ENCODE measurements around the gene ELF2.
"Not testable (repeated sequence)": the region's sequence is repeated elsewhere in the genome, so short reads cannot be mapped to it uniquely, and the experiment has no call there.

Gene ELF2

DNA sequence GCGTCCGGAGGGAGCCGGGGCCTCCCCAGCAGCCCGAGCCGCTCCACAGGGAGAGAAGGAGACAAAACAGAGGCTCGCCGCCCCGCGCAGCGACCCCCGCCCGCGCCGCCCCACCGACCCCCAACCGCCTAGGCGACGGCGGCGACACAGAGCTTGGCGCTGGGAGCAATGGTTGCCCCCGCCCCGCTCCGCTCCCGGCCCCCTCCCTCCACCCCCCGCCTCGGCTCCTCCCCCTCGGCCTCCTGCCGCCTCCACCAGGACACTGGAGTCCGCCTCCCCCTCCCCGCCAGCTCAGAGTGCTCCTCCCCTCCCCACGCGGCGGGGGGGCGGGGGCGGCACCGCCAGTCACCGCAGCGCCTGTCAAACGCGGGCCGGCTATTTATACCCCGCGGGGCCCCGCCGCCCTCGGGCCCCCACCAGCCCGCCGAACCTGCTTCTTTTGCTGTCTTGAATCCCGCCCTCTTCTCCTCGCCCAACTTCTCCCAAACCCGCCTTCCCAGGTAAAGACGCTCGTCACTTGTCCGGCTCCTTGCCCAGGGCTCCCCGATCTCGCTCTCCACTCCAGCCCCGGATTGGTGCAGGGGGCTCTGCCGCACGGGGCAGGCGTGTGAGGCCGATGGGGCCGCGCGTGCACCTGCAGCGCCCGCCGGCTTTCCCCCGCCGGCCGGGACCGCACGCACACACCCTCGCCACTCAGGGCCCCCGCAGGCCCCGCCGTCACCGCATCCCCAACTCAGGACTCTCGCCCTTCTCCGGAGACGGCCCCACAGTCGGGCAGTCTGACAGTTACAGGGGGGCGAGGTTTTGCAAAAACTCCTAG, at the start of gene ELF2:
Gene ELF2, minus strand, starts transcription at position 170 of the 820 bp plus-strand sequence. CDS start 39,517 bp downstream, outside the sequence.
- peak; percentile 83 for DNase-seq

DNA sequence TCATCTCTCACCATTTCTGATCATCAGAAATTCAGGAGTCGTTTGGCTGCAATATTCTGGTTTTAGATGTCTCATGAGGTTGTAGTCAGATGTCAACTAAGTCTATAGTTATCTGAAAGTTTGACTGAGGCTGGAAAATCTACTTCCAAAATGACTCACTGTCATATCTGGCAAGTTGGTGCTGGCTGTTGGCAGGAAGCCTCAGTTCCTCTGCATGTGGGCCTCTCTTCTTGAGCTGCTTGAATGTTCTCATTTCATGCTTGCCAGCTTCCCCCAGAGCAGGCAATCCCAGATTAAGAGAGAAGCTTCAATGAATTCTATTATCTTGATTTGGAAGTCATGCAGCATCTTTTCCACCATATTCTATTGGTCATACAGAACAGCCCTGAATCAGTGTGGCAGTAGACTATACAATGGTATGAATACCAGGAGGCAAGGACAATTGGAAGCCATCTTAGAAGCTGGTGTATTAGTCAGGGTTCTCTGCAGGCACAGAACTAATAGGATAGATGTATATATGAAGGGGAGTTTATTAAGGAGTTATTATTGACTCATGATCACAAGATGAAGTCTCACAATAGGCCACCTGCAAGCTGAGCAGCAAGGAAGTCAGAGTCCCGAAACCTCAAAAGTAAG, 46.8 kb upstream of the ELF2 start:
- DNase-seq = peak; percentile 74

DNA sequence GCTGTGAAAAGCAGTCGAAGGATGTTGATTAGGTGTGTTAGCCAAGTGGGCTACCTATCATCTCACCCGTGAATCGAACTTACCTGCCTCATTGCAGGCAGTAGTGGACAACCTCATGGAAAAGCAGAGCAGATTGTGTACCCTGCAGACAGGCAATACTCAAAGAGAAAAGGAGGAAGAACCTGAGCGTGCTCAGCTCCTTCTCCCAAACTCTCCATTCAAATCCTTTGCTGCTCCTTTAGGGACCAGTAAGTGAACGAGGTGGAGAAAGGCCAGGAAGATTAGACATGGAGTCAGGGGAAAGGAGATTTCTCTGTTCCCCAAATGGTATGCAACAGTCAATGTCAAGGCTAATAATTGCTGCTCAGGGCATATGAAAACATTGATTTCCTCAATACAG, 45.2 kb upstream of the ELF2 start:
- no peak for DNase-seq

DNA sequence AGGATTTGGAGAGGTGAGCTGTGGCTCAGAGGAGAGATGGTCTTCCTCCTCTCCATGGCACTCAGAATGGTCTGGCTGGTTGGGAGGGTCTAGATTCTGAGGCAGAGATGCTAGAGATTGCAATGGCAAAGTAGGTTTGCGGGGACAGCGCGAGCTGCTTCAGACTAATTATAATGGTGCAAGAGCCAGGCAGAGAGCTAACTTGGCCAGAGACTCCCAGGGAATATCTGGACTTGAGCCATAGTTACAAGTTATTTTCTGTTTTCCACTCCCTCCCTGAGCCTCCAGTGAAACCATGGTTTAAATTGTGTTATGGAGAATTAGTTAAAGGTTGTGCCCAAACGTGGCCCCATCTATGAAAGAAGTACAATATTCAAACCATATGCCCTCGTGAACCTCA, 44.7 kb upstream of the ELF2 start:
- no peak for DNase-seq

DNA sequence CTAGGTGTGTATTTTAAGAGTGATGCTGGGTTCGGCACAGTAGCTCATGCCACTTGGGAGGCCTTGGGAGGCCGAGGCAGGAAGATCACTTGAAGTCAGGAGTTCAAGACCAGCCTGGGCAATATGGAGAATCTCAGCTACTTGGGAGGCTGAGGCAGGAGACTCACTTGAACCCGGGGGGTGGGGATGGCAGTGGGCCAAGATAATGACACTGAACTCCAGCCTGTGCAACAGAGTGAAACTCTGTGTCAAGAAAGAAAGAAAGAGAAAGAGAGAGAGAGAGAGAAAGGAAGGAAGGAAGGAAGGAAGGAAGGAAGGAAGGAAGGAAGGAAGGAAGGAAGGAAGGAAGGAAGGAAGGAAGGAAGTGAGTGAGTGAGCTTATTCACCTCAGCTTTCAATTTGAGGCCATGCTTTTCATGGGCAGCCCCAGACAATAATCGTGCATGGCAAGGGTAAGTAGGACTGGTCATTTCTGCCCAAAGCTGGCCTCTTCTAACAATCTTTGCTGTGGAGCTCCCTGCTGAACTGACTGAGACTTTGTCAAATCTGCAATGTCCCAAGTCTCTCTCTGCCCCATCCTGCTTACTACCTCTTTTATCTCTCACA, 42.5 kb upstream of the ELF2 start:
- no peak for DNase-seq

DNA sequence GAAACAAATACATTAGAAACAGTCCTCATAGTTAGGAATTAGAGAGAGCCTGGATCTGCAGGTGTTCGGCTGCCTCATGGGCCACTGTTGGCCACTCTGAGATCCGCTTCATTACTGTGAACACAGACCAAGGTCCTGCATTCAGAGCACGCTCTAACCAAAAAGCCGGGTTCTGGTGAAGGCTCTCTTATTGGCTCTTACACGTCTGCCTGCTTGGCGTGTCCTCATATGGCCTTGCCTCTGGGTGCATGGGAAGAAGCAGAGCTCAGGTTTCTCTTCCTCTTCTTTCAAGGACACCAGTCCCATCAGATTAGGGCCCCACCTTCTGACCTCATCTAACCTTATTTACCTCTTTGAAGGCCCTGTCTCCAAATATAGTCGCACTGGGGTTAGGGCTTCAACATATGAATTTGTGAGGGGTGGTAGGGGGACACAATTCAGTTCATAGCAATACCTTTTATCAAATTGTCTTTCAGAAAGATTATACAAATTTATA, 37.1 kb upstream of the ELF2 start:
- DNase-seq = no peak

DNA sequence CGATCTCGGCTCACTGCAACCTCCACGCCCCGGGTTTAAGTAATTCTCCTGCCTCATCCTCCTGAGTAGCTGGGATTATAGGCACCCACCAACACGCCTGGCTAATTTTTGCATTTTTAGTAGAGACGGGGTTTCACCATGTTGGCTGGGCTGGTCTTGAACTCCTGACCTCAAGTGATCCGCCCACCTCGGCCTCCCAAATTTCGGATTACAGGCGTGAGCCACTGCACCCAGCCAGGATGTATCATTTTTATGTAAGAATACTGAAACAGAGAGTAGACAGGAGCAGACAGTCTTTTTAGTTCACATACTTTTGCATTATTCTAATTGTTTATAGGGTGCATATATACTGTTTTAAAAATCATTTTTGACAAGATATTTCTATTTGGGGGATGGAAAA, 36.6 kb upstream of the ELF2 start:
- DNase-seq = not testable (repeated sequence)

DNA sequence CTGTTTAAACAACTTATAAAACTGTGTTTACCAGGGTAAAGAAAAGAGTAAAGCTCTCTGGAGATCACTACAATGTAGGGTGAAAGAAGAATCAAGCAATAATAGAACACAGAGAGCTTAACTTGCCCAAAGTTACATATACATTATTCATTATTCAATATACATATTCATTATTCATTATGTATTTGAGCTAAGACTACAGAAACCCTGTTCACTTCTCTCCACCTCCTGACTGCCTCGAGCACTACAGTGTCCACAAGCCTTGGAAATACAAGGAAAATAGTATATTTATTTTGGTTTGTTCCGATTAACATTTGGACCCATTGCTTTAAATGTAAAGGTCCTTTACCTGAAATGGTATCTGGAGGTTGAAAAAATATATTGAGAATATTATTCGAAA, 35.9 kb upstream of the ELF2 start:
- DNase-seq = no peak

DNA sequence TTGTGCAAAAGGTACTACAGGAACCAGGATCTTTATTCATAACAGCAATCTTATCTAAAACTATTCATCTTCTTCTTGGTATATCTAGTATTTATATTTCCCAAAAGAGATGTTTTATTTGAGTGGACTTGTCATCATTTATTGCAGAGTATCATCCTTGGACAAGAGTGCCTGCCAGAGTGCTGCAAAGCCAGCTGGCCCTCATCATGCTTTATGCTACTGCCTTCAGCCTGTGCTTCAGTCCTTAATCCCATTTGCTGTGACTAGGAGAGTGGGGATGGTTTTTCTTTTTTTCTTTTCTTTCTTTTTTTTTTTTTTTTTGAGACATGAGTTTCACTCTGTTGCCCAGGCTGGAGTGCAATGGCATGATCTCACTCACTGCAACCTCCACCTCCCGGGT, 33.5 kb upstream of the ELF2 start:
- DNase-seq = no peak

DNA sequence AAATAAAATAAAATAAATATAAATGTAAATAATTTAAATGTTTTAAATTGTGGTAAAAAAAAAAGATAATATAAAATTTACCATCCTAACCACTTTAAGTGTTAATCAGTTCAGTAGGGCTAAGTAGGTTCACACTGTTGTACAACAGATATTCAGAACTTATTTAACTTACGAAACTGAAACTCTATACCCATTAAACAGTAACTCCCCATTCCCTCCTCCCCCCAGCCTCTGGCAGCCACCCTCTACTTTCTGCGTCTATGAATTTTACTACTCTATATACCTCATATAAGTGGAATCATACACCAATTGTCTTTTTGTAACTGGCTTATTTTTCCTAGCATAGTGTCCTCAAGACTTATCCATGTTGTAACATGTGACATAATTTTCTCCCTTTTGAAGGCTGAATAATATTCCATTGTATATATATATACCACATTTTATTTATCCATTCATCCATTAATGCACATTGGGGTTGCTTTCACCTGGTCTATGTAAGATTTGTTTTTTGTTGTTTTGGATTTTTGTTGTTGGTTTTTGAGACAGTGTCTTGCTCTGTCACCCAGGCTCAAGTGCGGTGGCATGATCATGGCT, 32.5 kb upstream of the ELF2 start:
- DNase-seq = no peak

DNA sequence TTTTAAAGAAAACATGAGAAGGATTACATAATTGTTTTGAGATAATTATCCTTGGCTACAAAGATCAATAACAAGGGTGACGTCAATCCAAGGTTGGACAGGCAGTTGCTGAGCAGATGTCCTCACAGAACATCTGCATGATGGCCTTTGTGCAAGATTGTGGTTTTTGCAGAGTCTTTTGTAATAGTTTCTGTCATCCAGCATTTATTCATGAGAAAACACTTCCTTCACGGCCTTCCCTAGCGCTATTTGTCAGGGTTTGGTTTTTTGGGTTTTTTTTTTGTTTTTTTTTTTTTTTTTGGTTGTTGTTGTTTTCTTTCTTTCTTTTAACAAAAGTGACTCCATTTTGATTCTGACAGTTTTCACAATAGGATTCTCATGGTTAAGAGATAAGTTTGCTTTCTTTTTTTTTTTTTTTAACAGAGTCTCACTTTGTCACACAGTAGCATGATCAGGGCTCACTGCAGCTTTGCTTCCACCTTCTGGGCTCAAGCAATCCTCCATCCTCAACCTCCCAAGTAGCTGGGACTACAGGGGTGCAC, 31.5 kb upstream of the ELF2 start:
- DNase-seq = peak; percentile 8

DNA sequence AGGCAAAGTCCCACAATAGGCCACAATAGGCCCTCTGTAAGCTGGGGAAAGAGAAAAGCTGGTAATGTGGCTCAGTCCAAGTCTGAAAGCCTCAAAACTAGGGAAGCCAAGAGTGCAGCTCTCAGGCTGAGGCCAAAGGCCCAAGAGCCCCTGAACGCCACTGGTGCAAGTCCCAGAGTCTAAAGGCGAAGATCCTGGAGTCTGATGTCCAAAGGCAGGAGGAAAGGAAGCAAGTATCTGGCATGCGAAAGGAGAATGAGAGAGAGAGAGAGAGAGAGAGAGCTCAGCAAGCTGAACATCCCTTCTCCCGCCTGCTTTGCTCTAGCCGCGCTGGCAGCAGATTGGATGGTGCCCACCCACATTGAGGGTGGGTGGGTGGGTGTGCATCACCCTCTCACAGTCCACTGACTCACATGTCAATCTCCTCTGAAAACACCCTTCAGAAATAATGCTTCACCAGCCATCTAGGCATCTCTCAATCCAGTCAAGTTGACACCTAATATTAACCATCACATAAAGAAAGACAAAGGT, 30.9 kb upstream of the ELF2 start:
- DNase-seq = no peak

DNA sequence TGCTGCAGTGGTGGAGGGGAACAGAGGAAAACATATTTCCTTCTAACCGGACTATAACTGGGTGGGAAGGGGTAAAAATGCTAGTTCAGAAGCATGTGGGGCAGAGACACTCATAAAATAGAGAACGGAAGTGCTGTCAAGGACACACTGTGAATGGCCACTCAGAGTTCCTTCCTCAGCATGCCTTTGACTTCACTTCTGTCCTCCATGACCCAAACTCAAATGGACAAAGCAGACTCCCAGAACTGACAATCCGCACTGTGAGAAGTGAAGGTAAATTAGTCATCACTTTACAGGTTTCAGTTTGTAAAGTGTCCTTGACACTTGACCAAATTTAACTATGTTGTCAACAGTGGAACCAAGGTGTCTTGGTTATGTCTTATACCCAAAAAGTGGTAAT, 30.2 kb upstream of the ELF2 start:
- DNase-seq = no peak

DNA sequence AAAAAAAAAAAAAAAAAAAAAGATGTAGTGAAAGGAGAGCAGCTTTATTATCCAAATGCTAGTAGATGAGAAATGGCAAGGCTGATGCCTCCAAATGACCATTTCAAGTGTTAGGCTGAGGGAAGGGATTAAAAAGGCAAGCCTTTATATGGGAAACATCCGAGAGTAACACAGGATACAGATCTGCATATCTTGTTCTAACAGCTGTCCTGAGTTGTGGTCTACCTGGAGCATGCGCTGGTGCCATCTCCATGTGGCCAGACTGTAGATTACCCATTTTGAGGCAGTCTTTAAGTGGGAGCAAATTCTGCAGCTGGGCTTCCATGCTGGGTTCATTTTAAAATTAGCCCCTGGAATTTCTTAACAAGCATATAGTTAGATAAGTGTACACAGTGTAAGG, 26.0 kb upstream of the ELF2 start:
- DNase-seq = no peak

DNA sequence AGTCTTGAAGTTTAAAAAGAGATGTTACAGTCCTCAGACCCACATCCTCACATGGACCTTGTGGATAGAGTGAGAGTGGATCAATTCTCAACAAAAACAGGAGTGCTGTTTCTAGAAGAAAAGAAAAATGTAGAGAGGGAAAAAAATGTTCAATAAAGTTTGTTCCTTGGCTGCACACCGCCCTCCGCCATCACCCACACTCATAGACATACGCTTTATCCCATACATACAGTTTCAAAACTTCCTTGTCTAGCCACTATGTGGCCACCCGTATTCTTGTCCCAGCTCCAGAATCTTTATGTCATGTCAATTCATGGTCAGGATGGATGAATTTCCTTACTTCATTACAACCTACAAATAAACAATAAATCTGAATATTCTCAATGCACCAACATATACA, 23.5 kb upstream of the ELF2 start:
- no peak for DNase-seq

DNA sequence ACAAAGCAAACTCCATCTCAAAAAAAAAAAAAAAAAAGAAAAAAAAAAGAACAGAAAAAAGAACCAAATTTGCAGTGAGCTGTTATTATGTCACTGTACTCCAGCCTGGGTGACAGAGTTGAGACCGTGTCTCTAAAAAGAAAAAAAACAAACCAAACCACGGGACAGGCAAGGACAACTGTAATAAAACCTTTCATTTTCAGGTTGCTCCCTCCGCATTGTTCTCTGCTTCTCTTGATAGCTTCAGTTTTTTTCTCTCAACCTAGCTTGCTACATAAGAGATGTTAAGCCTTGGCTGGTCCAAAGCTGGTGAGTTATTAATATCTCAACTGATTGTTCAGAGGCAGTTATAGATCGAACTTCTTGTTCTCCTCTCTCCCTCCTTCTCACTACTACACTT, 23.1 kb upstream of the ELF2 start:
- no peak for DNase-seq

DNA sequence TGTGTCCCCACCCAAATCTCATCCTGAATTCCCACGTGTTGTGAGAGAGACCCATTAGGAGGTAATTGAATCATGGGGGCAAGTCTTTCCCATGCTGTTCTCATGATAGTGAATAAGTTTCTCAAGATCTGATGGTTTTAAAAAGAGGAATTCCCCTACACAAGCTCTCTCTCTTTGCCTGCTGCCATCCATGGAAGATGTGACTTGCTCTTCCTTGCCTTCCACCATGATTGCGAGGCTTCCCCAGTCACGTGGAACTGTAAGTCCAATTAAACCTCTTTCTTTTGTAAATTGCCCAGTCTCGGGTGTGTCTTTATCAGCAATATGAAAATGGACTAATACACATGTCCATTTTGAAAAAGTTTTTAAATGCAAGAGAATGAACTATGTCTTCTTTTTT, 20.2 kb upstream of the ELF2 start:
- not testable (repeated sequence) for DNase-seq

DNA sequence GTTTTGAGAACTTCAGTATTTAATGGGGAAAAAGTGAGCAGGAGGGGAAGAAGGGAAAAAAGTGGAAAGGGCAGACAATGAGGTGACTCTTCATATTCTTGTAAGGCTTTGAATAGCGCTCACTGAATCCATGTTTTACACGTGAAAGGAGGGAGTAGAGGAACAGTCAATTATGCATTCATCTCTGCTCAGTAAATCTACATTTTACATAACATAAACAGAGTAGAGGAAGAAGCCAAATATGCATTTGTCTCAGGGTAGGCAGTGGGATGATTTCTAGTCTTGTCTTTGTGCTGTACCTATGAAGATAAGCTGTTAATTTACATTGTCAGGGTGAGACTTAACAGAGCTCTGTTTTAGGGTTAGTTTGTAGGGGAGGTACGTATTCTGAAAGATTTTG, 19.4 kb upstream of the ELF2 start:
- no peak for DNase-seq

DNA sequence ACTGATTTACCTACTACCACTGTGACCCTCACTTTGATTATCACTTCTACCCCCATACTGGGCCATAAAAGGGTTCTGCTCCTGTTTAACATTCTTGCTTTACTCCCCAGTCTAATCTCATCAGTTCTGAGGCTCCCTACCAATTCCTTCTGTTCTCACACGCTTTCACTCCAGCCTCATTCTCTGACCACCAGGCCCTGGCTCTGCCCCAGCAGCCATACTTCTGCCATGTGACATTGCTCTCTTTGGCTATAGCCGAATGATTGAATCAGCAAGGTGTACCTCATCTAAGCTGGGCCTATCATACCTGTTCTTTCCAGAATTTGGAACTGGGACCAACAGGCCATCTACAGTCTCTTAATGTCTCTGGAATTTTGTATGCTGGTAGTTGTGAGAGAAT, 14.4 kb upstream of the ELF2 start:
- DNase-seq = no peak

DNA sequence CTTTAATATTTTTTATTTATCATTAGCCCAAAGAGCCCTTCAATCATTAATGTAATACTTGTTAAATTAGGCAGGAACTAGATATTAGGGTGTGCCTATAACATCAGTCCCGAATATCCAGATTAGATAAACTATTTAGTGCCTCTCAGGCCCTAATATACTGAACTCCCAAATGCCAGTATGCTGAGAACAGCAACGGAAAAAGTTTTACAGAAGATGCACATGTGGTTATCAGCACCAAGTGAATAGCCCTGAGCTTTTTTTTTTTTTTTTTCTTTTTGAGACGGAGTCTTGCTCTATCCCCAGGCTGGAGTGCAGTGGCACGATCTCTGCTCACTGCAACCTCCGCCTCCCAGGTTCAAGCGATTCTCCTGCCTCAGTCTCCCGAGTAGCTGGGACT, 13.0 kb upstream of the ELF2 start:
- no peak for DNase-seq

DNA sequence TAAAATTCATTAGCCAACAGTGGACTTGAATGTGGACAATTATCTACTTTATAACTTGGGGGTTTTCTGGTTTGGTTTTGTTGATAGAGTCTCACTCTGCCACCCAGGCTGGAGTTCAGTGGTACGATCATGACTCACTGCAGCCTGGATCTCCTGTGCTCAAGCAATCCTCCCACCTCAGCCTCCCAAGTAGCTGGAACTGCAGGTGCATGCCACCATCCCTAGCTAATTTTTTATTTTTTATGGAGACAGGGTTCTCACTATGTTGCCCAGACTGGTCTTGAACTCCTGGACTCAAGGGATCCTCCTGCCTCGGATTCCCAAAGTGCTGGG, 12.4 kb upstream of the ELF2 start:
- DNase-seq = no peak

DNA sequence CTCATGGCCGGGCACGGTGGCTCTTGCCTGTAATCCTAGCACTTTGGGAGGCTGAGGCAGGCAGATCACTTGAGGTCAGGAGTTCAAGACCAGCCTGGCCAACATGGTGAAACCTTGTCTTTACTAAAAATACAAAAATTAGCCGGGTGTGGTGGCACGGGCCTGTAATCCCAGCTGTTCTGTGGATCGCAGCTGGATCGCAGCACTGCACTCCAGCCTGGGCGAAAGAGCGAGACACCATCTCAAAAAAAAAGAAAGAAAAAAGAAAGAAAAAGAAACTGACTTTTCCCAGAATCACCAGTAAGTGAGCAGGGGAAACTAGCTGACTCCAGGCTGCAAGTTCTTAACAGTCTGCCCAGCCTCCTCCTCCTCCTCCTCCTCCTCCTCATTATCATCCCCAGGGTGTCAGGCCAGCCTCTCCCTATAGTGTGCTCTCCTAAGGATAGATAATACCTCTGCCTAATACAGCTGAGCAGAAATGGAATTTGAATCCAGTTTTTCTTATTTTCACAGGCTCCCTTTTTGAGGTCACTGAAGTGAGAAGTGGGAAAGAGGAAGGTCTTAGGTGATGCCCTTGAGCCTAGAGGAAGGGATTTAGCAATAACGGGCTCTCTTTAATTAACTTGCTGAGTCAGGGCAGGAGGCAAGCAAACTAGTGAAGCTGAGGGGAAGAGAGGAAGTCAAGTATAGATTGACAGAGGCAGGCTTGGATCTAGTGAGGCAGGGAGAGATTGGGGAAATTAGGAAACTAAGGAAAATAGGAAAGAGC, 11.8 kb upstream of the ELF2 start:
- no peak for DNase-seq

DNA sequence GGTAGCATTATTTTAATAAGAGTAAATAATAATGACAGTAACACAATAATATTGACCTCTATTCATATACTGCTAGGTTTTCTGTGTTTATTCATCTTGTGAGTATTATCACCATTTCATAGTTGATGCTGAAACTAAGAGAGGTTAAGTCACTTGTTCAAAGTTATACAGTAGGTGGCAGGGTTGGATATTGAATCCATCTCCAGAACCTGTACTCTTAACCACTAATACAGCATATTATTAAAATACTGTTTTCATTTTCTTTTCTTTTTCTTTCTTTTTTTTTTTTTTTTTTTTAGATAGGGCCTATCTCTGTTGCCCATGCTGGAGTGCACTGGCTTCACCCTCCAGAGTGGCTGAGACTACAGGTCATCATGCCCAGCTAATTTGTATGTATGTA, 7.1 kb upstream of the ELF2 start:
- no peak for DNase-seq

Measured in activated CD4-positive, alpha-beta T cell treated with anti-CD3 and anti-CD28 coated beads, Interleukin-2, amount 50 U/mL, for 16 hours (primary cell).